T-helper 22 cell (primary cell): Measurements from ENCODE around the gene SUSD3.
"Not testable (repeated sequence)": the region's sequence is repeated elsewhere in the genome, so short reads cannot be mapped to it uniquely, and the experiment has no call there.

Source experiments
- DNase-seq: peaks from one replicate; pipeline ENCODE4 v3.0.0-alpha.2; 2020; ENCODE audit warnings: low read depth

The SUSD3 gene

DNA sequence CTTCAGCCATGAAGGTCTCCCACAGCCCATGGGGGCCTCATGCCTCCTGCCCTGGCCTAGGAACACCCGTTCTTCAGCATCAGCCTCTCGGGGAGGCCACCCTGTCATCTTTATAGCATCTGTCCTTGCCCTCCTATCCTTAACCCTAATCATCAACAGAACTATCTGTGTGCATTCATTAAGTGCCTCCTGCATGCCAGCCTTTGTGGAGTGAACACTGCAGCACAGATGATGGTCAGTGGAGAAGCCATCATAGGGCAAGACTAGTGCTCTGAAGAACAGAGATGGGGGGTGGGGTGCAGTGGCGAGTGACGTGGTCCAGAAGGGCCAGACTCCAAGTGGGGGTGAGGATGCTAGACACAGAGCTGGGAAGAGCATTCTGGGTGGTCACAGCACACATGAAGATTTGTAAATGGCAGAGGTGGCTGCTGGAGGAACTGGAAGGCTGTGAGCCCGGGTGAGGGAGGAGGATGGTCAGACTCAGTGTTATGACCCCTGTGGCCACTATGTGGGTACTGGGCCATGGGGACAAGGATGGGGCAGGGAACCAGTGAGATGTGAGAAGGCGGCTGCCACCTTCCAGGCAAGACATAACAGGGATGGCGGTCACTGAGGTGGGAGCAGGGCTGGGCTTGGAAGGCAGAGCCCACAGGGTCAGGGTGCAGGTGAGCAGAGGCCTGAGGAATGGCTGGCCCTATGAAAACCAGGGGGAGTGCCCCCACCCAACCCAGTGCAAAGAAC is 33.9 kb downstream of the SUSD3 start:
- no peak for DNase-seq

DNA sequence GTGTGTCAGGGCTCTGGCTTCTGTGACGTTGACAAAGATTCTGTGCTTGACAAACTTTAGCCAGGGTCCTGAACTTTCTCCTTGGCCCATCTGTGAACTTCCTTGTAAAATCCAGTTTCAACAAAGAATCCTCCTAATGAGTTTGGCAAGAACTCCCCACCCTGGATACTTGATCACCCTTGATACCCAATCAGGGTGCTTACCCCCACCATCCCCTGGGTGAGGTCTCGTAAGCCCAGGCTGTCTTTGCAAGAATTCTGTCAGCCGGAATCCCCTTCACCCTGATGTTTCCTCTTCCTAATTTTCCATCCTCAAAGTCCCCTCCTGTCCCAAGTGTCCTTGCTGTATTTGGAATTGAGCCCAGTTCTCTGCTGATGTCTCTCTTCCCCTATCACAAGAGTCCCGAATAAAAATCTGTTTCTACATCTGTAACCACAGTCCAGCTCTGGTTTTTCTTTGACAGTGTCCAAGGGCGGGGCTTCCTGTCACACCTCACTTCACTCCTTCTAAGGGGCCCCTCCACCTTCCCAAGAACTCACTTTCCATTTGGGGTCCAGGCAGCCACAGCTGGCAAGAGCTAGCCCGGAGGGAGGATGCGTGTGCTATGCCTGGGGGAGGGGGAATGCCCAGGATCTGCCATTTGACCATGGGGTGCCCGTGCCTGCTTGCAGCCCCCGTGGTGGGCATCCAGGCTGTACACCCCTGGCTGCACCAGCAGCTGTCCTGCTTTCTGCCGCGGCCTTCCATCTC is 34.8 kb downstream of the SUSD3 start:
- no peak for DNase-seq

DNA sequence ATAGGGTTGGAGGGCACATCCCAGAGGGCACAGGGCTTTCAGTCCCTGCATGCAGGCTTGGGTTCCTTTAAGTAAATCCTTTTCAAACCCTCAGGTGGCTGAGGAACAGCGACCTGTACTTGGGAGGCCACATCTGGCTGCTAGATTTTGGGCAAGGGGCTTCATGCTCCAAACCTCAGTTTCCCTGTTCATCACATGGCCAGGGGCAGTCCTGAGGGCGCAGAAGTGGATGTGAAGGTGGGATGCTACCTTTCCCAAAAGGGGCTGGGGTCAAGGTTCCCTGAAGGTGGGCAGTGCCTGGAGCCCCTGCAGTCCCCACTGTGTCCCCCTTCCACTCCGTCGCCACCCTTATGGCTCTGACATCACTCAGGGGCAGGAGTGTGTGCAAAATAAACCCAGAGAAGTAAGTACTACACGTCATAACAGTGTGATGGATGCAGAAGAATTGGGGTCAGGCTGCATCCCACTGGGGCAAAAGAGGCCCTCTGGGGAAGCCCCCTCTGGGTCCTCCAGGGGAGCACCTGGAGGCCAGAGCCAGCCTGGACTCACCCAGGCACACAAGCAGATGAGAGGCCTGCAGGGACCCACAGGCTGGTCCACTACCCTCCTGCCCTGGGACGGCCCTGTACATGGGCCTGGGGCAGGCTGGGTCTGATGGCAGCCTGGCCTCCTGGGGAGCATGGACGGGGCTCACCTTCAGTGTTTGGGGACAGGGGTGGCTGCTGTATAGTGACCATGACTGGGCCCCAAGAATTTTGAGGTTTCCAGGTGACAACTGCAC is 35.6 kb downstream of the SUSD3 start:
- DNase-seq: no peak

DNA sequence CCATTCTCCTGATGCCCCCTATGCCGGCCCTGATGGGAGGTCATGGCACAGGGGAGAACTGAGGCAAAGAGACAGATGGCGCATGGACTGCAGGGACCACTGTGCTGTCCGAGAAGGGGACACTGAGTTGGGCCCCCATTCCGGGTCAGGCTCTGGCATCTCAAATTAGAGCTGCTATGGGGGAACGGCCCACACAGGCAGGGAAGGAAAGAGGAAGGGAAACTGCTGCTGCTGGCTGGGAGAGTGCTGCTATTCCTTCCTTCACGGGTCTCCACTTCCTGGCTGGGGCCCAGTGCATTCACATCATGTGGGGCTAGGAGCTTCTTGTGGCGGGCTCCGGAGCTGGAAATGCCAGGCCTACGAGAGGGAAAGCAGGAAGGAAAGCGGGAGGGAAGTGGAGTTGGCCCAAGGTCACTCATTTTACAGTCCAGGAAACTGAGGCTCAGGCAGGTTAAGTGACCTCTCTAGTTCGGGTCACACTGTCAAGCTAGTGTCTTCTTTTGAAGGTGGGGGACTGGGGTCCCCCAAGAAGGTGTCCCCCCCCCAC is 36.2 kb downstream of the SUSD3 start:
- no peak for DNase-seq

DNA sequence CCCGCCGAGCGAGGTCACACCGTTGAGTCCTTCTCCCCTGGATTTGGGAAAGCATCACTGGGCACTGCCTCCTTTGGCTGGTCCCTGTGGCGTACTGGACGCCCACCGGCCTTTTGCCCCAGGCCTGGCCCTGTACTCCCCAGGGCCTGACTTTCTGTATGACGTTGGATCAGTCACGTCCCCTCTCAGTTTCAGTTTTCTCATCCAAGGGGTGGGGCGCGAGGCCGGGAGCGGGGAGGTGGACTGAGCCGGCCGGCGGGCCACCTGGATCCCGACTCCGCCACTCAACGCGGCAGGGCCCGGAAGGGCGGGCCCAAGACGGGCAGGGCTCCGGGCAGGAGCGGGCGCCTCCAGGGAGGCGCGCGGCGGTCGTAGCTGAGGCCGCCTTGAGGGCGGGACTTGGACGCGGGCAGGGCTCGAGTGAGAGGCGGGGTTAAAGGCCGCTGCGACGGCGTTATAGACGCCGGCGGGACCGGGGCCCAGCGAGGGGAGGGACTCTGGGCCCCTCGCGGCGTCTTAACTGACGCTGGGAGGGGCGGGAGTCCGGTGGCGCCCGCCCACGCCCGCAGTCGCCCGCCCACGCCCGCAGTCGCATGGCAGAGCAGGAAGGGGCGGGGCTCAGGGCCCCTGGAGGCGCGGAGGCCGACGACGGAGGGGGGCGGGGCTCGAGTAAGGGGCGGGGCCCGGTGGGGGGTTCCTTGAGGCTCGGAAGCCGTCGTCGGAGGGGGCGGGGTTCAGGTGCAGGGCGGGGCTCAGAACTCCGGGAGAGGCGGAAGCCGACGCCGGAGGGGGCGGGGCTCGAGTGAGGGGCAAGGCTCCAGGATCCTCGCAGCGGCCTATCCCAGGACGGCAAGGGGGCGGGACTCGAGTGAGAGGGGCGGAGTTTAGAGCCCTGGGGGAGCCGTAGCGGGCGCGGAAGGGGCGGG is 37.0 kb downstream of the SUSD3 start:
- DNase-seq: peak; percentile 100

DNA sequence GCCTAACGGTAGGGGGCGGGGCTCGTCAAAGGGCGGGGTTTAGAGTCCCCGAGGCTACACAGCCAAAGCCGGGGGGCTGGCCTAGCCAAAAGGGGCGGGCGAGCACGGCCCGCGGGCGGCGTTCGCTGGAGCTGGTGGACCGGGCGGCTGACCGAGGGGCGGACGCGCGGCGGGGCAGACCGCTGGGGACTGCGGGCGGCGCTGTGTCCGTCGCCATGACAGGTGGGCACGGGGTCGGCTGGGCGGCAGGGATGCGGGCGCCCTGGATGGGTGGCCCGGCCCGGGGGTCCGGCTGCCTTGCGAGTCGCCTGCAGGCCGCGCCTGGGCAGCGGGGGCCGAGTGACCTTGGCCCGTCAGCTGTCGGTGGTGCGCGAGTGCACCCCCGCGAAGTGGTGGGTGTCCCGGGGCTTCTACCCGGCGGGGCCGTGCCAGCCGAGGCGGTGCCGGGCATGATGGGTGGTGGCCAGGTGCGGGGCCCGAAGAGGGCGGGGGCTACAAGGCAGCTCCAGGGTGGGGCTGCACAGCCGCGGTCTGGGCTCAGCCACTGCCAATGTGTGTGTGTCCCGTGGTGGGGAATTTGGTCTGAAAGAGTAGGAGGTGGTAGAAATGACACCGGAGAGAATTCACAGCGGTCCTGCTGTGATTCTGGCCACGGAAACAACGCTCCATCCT is 37.8 kb downstream of the SUSD3 start, which contains the start of gene CARD19:
CARD19 (plus strand) TSS at position 87 of the 672 bp plus-strand sequence; CDS start at position 216, 129 bp downstream.
- peak; percentile 54 for DNase-seq

DNA sequence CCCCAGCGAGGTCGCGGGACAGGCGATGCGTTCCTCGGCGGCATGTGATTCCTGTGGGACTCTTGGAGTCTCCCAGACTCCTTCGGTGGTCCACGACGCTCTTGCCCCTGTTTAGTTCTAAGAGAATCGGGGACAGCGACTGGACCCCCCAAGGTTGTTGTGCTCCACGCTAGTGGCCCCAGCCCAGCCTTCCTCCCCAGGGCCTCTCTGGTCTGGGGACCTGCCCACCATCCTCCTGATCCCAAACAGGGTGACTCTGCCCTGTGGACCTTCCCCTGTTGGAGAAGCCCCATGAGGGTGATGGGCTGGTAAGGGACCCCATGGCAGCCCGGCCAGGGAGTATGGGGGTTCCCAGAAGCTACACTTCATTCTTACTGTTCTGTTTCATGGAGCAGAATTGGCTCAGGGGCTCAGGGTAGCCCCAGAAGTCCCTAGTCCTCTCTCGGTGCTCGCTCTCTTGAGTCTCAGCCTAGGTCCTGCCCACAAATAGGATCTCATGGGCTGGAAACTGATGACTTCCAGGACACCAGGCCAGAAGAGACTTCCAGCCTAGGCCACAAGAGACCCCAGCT is 38.4 kb downstream of the SUSD3 start:
- no peak for DNase-seq

DNA sequence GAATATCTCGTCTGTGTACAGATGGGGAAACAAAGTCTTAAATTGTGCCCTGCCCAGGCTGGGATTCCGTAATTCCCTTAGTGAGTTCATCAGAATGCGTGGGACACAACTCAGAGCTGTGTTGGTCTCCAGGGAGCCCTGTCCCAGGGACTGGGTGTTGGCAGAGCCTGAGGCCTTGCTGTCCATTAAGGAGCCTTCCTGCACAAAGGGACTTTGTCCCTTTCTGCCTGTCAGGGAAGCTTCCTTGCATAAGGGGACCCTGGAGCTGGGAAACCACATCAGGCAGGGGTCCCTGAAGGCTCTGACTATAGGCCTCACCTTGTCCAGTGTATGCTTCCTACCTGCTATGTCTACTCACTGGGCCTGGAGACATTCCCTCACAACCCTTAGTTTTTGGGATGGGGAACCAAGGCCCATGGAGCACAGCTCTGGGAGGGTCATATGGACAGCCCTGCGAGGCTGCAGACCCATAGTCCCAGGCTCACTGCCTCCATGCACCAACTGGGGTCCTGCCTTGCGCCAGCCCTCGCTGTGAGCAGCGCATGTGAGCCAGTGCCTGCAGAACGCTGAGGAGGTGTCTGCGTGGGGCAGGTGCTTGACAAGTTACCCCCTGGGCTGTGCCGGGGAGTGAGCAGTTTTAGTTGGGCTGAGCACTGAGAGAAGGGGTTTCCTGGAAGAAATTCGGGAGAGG is 39.2 kb downstream of the SUSD3 start:
- DNase-seq: no peak

DNA sequence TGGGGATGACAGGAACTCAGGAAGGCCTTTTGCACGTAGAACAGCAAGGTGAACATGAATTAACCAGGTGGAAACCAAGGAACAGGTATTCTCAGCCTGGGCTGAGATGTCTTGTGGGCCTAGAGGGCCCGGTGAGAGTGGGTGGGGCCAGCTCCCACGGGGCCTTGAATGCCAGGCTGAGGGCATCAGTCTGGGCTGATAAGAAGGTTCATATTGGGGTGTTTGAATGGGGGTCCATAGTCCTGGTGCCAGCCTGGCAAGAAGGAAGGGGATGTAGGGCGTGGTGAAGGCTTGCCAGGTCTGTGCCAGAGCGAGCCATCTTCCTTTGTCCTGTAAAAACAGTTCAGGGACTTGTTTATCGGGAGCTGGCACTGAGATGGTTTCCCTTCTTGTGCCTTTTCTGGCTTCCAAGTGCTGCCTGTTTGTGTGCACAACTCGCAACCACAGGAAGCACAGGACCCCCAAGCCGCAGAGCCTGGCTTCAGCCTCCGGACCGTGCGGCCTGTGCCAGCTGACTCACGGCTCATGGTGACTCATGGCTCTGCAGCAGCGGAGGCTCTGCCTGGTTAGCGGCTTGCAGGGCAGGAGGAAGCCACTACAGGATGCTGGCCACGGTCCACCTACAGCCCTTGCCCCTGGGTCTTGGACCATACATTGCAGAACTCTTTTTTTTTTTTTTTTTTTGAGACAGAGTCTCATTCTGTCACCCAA is 39.9 kb downstream of the SUSD3 start:
- DNase-seq: peak; percentile 58

DNA sequence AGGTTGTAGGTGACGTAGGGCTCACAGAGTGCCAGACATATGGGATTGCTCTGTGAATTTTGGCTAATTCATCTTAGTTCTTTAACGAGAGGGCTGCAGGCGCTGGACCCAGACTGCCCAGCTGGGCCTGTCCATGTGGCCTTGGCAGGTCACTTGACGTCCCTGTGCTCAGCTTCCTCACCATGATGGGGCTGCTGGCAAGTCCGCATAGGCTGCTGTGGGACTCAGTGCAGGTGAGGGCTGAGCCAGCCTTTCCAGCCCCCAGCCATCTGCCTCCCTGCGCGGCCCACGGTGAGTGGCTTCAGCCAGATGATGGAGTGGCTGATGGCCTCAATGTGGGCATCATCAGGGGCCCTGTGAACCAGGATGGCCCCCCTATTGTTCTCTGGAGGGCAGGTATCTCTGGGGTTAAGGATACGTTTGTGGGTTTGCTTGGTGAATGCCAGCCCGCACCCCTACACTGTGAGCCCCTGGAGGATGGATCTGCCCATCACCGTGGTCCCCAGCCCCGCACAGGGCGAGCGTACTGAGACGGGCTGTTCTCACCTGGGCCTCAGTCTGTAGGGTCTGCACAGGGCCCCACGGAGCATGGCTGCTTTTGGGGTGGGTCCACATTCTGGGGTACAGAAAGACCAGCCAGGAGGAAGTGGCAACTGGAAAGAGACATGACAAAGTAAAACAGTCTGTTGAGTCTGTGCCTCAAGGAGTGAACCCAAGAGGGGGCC is 41.2 kb downstream of the SUSD3 start:
- DNase-seq: no peak

DNA sequence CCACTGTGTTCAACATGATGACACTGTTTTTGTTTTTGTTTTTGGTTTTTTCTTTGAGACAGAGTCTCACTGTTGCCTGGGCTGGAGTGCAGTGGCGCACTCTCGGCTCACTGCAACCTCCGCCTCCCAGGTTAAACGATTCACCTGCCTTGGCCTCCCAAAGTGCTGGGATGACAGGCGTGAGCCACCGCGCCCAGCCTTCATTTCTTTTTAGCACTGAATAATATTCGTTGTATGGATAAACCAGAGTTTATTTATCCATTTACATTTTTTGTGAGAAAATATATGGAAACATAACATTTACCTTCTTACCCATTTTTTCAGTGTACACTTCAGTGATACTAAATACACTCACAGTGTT is 41.8 kb downstream of the SUSD3 start:
- DNase-seq: no peak

DNA sequence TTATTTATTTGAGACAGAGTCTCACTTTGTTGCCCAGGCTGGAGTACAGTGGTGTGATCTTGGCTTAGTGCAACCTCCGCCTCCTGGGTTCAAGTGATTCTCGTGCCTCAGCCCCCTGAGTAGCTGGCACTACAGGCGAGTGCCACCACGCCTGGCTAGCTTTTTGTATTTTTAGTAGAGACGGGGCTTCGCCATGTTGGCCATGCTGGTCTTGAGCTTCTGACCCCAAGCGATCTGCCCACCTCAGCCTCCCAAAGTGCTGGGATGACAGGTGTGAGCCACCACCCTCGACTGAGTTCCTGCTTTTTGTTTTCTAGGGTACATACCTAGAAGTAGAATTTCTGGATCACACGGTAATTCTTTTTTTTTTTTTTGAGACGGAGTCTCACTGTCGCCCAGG is 42.6 kb downstream of the SUSD3 start:
- not testable (repeated sequence) for DNase-seq

DNA sequence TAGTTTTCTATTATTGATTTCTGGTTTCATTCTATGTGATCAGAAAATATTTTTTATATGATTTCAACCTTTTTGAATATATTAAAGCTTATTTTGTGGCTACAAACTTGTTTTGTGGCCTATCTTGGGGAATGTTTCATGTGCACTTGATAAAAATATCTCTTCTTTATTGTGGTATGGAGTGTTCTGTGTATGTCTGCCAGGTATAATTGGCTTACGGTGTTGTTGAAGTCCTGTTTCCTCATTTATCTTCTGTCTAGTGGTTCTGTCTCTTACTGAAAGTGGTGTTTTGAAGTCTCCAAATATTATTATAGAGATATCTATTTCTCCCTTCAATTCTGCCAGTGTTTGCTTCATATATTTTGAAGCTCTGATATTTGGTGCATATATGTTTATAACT is 47.1 kb downstream of the SUSD3 start:
- DNase-seq: no peak

DNA sequence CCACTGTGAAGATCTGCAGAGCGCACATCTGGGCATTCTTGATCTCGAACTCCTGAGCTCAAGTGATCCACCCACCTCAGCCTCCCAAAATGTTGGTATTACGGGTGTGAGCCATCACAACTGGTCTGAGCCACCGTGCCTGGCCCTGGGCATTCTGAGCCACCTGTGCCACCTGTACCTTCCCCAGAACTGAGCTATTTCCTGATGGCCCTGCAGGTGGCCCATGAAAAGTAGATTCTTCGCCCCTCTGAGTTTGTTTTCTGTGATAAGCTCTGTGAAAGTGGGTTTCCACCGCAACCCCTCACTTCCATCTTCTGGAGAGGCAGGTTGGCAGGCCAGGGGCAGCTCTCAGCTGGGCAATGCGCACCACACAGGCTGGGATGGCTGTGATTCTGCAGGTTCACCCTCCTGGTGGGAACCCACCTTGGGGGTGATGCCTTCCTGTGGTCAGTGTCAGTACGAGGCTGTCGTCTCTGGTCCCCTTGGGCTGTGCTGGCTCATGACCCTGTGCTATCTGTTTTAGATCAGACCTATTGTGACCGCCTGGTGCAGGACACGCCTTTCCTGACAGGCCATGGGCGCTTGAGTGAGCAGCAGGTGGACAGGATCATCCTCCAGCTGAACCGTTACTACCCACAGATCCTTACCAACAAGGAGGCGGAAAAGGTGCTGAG is 48.8 kb downstream of the SUSD3 start:
- DNase-seq: no peak

DNA sequence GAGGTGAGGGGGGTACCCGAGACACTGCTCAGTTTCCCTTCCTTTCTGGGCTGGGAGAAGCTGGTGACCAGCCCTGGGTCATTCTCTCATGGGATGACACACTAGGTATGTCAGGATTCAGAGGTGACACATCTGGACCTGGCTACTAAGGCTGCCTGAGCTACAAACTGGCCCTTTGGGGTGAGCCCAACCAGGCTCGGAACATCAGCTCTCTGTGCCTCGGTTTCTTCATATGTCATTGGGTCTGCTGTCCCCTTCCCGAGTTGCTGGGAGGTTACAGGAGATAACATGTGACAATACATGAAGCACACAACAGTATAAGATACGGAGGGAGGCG is 49.3 kb downstream of the SUSD3 start:
- DNase-seq: no peak

DNA sequence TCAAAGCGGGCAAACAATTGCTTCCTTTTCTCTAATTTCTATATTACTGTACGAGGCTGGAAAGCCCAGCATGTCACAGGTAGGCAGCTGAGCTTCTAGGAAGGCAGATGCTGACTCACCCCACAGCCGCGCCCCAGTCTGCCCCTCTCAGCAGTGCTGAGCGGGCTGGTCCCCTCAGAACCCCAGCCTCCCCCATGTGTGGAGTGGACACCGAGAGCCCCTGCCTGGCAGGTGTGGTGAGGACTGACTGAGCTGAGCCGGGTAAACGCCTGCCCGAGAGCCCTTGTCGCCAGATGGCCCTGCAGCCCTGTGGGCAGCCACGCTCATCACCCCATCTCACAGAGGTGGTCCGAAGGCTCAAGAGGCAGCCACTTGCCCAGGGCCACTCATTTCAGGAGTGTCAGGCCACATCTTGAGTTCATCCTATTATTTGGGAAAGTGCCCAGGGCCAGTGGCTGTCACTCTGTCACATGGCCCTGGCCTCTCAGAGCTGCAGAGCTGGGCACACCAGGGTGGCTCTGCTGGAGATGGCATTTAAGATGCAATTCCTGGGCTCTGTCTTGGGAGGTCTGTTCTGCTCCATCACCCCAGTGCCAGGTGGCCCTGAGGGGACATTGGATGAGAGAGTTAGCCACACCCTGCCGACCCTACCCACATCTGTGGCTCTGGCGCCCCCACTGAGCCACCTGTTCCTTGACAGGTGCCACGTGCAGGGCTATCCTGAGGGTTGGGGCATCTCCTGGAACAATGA is 50.0 kb downstream of the SUSD3 start:
- no peak for DNase-seq

DNA sequence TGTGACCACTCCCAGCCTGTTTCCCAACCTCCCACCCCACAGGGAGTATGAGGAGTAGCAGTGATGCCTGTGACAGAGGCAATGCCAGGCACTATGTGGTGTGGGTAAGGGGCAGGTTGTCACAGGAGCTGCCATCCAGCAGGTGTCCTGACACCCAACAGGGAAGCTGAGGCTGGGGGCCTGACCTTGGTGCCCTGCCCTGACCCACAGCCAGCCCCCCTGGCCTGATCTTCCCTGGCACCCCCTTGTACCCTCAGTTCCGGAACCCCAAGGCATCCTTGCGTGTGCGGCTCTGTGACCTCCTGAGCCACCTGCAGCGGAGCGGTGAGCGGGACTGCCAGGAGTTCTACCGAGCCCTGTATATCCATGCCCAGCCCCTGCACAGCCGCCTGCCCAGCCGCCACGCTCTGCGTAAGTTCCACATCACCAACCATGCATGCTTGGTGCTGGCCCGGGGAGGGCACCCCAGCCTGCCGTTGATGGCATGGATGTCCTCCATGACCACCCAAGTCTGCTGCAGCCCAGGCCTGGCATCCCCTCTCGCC is 51.9 kb downstream of the SUSD3 start:
- no peak for DNase-seq
